ENCODE data around the gene ABCG1.

DNA sequence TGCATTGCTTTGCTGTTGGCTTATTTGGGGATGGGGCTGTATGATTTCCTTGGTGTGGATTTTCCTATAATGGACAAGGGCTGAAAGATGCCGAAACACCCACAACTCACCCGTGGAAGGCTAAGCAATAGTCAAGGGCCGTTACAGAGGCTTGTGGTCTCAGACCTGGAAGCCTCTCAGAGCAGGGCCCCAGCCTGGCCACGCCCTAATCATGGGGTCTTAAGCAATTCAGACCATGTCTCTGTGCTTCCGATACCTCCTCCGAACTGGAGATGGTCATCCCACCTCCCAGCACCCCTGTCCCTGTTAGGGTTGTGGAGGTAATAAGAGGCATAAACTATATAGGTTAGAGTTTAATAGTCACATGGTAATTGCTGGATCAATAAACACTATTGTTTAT lies 3.4 kb downstream of the ABCG1 start:
- TF ChIP-seq, protein P1, sequence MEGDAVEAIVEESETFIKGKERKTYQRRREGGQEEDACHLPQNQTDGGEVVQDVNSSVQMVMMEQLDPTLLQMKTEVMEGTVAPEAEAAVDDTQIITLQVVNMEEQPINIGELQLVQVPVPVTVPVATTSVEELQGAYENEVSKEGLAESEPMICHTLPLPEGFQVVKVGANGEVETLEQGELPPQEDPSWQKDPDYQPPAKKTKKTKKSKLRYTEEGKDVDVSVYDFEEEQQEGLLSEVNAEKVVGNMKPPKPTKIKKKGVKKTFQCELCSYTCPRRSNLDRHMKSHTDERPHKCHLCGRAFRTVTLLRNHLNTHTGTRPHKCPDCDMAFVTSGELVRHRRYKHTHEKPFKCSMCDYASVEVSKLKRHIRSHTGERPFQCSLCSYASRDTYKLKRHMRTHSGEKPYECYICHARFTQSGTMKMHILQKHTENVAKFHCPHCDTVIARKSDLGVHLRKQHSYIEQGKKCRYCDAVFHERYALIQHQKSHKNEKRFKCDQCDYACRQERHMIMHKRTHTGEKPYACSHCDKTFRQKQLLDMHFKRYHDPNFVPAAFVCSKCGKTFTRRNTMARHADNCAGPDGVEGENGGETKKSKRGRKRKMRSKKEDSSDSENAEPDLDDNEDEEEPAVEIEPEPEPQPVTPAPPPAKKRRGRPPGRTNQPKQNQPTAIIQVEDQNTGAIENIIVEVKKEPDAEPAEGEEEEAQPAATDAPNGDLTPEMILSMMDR (IDR thresholded peaks at IDR 0.05 in 4 of 5, conservative IDR thresholded peaks at IDR 0.05 in 1 of 5): no peak
- no peak for TF ChIP-seq POLR2A (IDR thresholded peaks at IDR 0.05)
